ENCODE measurements around the gene TNFRSF4.

DNA sequence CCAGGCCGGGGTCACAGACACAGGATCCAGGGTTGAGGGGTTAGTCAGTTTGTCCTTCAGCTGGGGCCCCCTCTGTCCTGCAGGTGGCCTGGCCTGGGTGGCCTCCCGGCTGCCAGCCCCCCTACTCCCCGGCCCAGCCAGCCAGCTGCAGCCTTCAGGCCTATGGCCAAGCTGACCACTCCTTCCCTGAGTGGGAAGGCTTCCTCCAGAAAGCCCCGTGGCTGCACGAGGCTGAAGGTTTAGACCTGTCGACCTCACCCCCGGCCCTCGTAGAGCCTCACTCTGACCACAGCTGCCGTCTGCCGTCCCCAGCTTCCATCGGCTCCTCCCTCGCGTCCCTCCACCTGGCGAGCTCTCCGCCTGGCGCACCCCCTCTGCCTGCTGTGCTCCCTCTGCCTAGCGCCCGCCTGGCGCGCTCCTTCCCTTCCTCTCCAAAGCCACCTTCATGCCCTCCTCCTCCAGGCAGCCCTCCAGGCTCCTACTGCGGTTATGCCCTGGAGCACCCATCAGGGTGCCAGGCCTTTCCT lies 30.7 kb downstream of the TNFRSF4 start:
- no peak for TF ChIP-seq CTCF (IDR thresholded peaks at IDR 0.05)
- no peak for TF ChIP-seq POLR2A (IDR thresholded peaks at IDR 0.05)

Data from tibial nerve (tissue), 3 donors.